Hepatocyte (in vitro differentiated cells): ENCODE measurements around the gene PIGK.

Source experiments
- EZH2 ChIP-seq: fragments of 200-600 bp; sonication (generic); IDR thresholded peaks from 2 replicates; pipeline ENCODE4 v1.6.1; 2016; ENCODE audit warnings: antibody characterized with exemption, mild to moderate bottlenecking, borderline replicate concordance
- TF ChIP-seq, protein P1 (sequence below): fragments of 200-600 bp; sonication (generic); IDR thresholded peaks from 2 replicates; pipeline ENCODE4 v1.5.1; 2016; ENCODE audit warnings: antibody characterized with exemption, mild to moderate bottlenecking; ENCODE audit not compliant: poor library complexity

DNA sequence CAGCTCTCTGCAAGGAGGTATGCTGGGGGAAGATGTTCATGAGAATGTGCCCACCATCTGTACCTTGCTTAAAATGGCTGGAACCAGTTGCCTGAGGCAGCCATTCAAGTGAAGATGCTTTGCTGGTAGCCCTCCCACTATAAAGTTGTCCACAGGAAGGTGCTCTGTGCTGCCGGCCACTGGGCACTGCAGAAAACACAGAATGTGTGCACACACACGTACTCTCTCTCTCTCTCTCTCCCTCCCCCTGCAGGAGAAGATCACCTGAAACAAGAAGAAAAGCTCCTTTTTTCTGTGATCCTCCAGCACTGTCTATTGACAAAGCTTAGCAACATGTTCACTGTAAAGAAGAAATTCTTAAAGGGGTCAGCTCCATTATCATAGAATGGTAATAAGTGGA lies 134.8 kb downstream of the PIGK start:
- TF ChIP-seq EZH2, result no peak
- TF ChIP-seq, protein P1, sequence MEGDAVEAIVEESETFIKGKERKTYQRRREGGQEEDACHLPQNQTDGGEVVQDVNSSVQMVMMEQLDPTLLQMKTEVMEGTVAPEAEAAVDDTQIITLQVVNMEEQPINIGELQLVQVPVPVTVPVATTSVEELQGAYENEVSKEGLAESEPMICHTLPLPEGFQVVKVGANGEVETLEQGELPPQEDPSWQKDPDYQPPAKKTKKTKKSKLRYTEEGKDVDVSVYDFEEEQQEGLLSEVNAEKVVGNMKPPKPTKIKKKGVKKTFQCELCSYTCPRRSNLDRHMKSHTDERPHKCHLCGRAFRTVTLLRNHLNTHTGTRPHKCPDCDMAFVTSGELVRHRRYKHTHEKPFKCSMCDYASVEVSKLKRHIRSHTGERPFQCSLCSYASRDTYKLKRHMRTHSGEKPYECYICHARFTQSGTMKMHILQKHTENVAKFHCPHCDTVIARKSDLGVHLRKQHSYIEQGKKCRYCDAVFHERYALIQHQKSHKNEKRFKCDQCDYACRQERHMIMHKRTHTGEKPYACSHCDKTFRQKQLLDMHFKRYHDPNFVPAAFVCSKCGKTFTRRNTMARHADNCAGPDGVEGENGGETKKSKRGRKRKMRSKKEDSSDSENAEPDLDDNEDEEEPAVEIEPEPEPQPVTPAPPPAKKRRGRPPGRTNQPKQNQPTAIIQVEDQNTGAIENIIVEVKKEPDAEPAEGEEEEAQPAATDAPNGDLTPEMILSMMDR, result no peak
